Activated naive CD8-positive, alpha-beta T cell treated with anti-CD3 and anti-CD28 coated beads for 36 hours (primary cell): ENCODE measurements around the gene EVA1A. TPM values are rescaled to one million over a fixed set of nuclear protein-coding genes. Genes with fewer than 3 reads are reported as not detected.

Experiments used
- DNase-seq: peaks from one replicate; pipeline ENCODE4 v3.0.0; 2021
- H3K27ac Mint-ChIP-seq: one replicate; pipeline ENCODE4 v1.8.0; 2022; ENCODE audit warnings: mild to moderate bottlenecking, moderate library complexity, mixed read lengths
- H3K27me3 Mint-ChIP-seq: one replicate; pipeline ENCODE4 v1.8.0; 2022; ENCODE audit warnings: mild to moderate bottlenecking, mixed read lengths
- H3K36me3 Mint-ChIP-seq: one replicate; pipeline ENCODE4 v1.8.0; 2021; ENCODE audit warnings: mild to moderate bottlenecking, mixed read lengths
- H3K4me1 Mint-ChIP-seq: one replicate; pipeline ENCODE4 v1.8.0; 2021; ENCODE audit warnings: mixed read lengths
- H3K4me3 Mint-ChIP-seq: one replicate; pipeline ENCODE4 v1.8.0; 2022; ENCODE audit warnings: mild to moderate bottlenecking, moderate library complexity, mixed read lengths
- H3K9me3 Mint-ChIP-seq: one replicate; pipeline ENCODE4 v1.8.0; 2022; ENCODE audit warnings: mixed read lengths
- total RNA-seq, 2 experiments: library from RNA; stranded (reverse); gene quantifications; one replicate each; pipeline ENCODE4 v1.2.3, GENCODE V29; 2021

Gene EVA1A
- total RNA-seq, 2 experiments from 2014 or later: 0.23 to 0.36 TPM

DNA sequence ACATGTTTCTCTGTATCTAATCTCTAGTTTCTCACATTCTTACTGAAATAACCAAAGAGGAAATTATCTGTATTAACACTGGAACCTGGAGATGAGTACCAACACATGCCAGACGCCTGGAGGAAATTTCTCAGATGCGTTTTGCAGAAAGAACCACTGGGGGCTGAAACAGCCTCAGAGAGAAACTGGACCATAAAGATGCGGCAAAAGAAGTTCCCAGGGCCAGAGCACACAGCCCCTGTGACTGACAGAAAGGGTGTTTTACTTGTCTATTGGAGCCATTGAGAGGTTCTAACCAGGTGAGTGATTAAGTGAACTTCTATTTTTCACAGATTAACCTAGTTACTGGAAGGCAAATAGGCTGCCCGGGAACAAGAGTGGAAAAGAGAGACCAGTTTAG is 103.9 kb downstream of the EVA1A start:
- H3K4me3 Mint-ChIP-seq: no peak overlapping the region
- no peak for DNase-seq
- H3K36me3 Mint-ChIP-seq: no peaks in the 10 kb centered on the region
- H3K27me3 Mint-ChIP-seq: peaks cover 10% of the 10 kb centered on the region
- no peaks in the 10 kb centered on the region for H3K9me3 Mint-ChIP-seq
- H3K27ac Mint-ChIP-seq: no peak overlapping the region
- no peaks in the 10 kb centered on the region for H3K4me1 Mint-ChIP-seq

- H3K4me3 Mint-ChIP-seq: no peak overlapping the region
- H3K36me3 Mint-ChIP-seq: no peaks in the 10 kb centered on the region
- H3K27me3 Mint-ChIP-seq: peaks cover 10% of the 10 kb centered on the region
- no peaks in the 10 kb centered on the region for H3K9me3 Mint-ChIP-seq
- no peak for DNase-seq
- no peaks in the 10 kb centered on the region for H3K4me1 Mint-ChIP-seq
- no peak overlapping the region for H3K27ac Mint-ChIP-seq
Measured at GRCh38 chr2:75456111-75456510, 104.6 kb downstream of the EVA1A start.

DNA sequence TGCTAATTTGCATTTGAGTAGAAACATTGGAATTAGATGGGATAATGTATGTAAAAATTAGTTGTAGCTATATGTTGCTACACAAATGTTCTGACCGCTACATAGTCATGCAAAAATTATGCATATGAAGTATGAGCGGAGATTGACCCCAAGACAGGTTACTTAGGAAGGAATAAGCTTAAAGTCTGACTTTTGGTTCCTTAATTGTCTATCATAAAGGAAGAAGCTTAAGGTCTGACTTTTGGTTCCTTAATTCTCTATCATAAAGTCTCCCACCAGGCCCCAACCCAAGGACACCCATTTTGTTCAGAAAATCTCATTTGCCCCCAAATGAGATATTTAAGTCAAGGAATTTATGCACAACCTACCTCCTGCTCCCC is 106.5 kb downstream of the EVA1A start:
- H3K27me3 Mint-ChIP-seq: no peaks in the 10 kb centered on the region
- H3K9me3 Mint-ChIP-seq: peaks cover 4% of the 10 kb centered on the region
- no peak overlapping the region for H3K4me3 Mint-ChIP-seq
- no peaks in the 10 kb centered on the region for H3K4me1 Mint-ChIP-seq
- H3K36me3 Mint-ChIP-seq: no peaks in the 10 kb centered on the region
- H3K27ac Mint-ChIP-seq: no peak overlapping the region
- no peak for DNase-seq

GRCh38 chr2:75453384-75454240 is 107.1 kb downstream of the EVA1A start:
- H3K27me3 Mint-ChIP-seq: no peaks in the 10 kb centered on the region
- no peak overlapping the region for H3K27ac Mint-ChIP-seq
- H3K9me3 Mint-ChIP-seq: peaks cover 8% of the 10 kb centered on the region
- DNase-seq: no peak
- no peak overlapping the region for H3K4me3 Mint-ChIP-seq
- no peaks in the 10 kb centered on the region for H3K36me3 Mint-ChIP-seq
- H3K4me1 Mint-ChIP-seq: no peaks in the 10 kb centered on the region

- no peaks in the 10 kb centered on the region for H3K4me1 Mint-ChIP-seq
- H3K27ac Mint-ChIP-seq: no peak overlapping the region
- no peaks in the 10 kb centered on the region for H3K36me3 Mint-ChIP-seq
- no peaks in the 10 kb centered on the region for H3K27me3 Mint-ChIP-seq
- H3K4me3 Mint-ChIP-seq: no peak overlapping the region
- no peak for DNase-seq
- peaks cover 10% of the 10 kb centered on the region for H3K9me3 Mint-ChIP-seq
Measured at GRCh38 chr2:75450068-75450467, 110.7 kb downstream of the EVA1A start.

DNA sequence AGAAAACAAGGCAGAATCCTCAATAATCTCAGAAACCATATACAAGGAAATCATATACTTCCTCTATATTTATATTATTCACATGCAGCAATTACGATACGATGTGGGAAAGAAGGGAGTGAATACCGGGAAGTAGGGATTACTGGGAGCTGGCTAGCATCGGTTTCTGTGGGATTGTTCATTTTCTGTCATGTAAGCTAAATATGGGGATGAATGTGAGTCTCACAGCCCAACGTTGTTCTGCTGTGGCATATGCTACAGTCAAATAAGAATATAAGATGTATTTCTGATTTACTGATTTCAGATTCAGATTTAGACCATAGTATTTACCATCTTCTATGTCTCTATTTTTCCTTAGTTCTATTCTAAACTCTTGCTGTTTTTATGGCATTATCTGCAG is 113.6 kb downstream of the EVA1A start:
- H3K27me3 Mint-ChIP-seq: no peaks in the 10 kb centered on the region

More for the DNA sequence above, 113.6 kb downstream of the EVA1A start:
- Mint-ChIP-seq H3K27ac (no peak overlapping the region), H3K4me3 (no peak overlapping the region), H3K36me3 (no peaks in the 10 kb centered on the region), H3K9me3 (peaks cover 10% of the 10 kb centered on the region), H3K4me1 (no peaks in the 10 kb centered on the region)
- DNase-seq: no peak

Other genes starting within 250 kb of the EVA1A start
- gene MRPL19, start 85.8 kb upstream of the EVA1A start, total RNA-seq: 10 to 100 TPM; 77.6 to 81.2 TPM
- gene GCFC2, start 150.0 kb upstream of the EVA1A start, total RNA-seq: 10 to 100 TPM; 33.8 to 38.4 TPM